Dedifferentiated amniotic fluid mesenchymal stem cell (primary cell): ENCODE data around the gene BRD1.

Source experiments
- DNase-seq: peaks from one replicate; pipeline ENCODE4 v3.0.0-alpha.2; 2016; ENCODE audit errors: extremely low spot score

BRD1 gene

GRCh38 chr22:49827853-49828598 is at the start of gene BRD1:
Gene BRD1, minus strand, starts transcription at chr22:49827873. Its CDS starts 3,556 bp downstream, at chr22:49824317.
- peak; percentile 34 for DNase-seq

GRCh38 chr22:49873228-49873940 is 45.7 kb upstream of the BRD1 start:
- no peak for DNase-seq

- DNase-seq = no peak
Observed at GRCh38 chr22:49872347-49872746, 44.7 kb upstream of the BRD1 start.

GRCh38 chr22:49871482-49871881 is 43.8 kb upstream of the BRD1 start:
- DNase-seq = no peak

- DNase-seq = no peak
Observed at GRCh38 chr22:49869845-49870712, 42.4 kb upstream of the BRD1 start.

GRCh38 chr22:49869086-49869830 is 41.6 kb upstream of the BRD1 start:
- DNase-seq = no peak

GRCh38 chr22:49867303-49868265 is 39.9 kb upstream of the BRD1 start:
- DNase-seq = no peak

GRCh38 chr22:49866646-49867045 is 39.0 kb upstream of the BRD1 start:
- no peak for DNase-seq

GRCh38 chr22:49866134-49866533 is 38.5 kb upstream of the BRD1 start:
- DNase-seq = no peak

- DNase-seq = no peak
Observed at GRCh38 chr22:49865156-49865555, 37.5 kb upstream of the BRD1 start.

- no peak for DNase-seq
Observed at GRCh38 chr22:49863931-49864330, 36.3 kb upstream of the BRD1 start.

- DNase-seq = no peak
Observed at GRCh38 chr22:49862496-49862776, 34.8 kb upstream of the BRD1 start.

GRCh38 chr22:49861642-49862495 is 34.2 kb upstream of the BRD1 start:
- DNase-seq = no peak

GRCh38 chr22:49858827-49859226 is 31.2 kb upstream of the BRD1 start:
- no peak for DNase-seq

GRCh38 chr22:49856766-49857618 is 29.3 kb upstream of the BRD1 start:
- DNase-seq = no peak

GRCh38 chr22:49856343-49856742 is 28.7 kb upstream of the BRD1 start:
- DNase-seq = no peak

GRCh38 chr22:49855251-49855911 is 27.7 kb upstream of the BRD1 start:
- no peak for DNase-seq
